HG02798 (cell line): ENCODE measurements around the gene KLF14.
"Not testable (repeated sequence)": the region's sequence is repeated elsewhere in the genome, so short reads cannot be mapped to it uniquely, and the experiment has no call there.

Experiments
- ATAC-seq: cut with Tn5 transposase; IDR thresholded peaks from one replicate; pipeline ENCODE4 v1.9.1; 2021; ENCODE audit warnings: mild to moderate bottlenecking; ENCODE audit not compliant: unreplicated experiment, poor library complexity

KLF14 gene

GRCh38 chr7:130721486-130722277 lies 12.3 kb downstream of the KLF14 start:
- ATAC-seq, result no peak

DNA sequence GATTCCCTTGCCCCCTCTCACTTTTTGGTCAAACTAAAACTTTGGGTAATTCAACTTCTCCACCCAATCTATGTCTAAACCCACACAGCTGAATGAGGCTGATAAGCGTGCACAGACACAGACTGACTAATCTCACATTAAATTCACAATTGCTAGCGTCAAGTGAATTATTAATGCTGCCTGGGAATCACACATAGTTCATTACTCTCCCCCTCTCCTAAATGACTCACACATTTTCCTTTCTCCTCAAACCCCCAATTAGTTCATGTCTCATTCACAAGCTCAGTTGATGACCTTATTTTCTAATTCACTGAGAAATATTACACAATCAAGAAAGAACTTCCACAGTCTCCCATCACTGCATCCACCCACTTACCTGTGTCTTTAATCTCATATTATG lies 14.5 kb downstream of the KLF14 start:
- no peak for ATAC-seq

- ATAC-seq, result no peak
These were observed 21.6 kb downstream of the KLF14 start for GRCh38 chr7:130712416-130712815.

GRCh38 chr7:130708766-130709165 lies 25.2 kb downstream of the KLF14 start:
- no peak for ATAC-seq

DNA sequence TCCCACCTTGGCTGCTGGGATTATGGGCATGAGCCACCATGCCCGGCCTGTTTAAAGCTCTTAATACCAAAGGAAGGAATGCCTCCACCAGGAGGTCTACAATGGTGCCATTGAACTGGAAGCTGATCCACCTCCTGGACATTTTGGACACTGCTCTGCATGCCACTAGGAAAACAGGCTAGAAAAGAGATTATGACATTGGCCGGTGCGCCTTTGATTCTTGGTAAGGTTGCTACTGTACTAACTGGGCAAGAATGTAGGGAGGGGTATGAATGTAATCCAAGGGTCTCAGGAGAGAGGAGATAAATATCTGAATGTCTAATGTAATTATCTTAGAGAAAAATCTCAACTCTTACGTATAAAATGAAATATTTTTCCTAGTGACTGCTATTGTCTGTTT lies 26.0 kb downstream of the KLF14 start:
- ATAC-seq, result no peak

DNA sequence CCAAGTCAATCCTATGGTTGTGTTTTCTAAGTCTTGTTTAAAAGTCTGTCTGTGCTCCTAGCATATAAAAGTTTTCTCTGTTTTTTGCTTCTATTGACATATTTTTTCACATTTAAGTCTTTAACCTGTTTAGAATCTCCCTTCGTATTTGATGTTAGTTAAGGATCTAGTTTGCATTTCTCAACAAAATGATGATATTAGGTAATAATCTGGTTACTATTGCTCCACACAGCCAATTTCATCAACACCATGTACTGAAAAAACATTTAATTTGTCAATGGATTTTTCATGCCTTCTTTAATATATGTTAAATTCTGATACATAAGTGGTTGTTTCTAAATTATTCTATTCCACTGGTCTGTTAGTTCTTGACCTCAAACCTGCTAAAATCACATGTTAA lies 30.2 kb downstream of the KLF14 start:
- ATAC-seq, result no peak

DNA sequence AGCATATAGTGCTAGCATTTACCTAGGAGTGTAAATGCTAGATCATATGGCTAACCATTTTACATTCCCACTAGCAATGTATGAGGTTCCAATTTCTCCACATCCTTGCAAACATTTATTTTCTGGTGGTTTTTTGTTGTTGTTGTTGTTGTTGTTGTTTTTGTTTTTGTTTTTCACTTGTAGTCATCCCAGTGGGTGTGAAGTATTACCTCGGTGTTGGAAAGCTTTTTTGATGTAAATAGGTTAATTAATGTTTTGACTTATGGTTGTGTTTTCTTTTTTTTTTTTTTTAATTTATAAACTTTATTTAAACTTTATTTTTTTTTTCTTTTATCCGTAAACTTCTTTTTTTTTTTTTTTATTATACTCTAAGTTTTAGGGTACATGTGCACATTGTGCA lies 32.4 kb downstream of the KLF14 start:
- no peak for ATAC-seq

DNA sequence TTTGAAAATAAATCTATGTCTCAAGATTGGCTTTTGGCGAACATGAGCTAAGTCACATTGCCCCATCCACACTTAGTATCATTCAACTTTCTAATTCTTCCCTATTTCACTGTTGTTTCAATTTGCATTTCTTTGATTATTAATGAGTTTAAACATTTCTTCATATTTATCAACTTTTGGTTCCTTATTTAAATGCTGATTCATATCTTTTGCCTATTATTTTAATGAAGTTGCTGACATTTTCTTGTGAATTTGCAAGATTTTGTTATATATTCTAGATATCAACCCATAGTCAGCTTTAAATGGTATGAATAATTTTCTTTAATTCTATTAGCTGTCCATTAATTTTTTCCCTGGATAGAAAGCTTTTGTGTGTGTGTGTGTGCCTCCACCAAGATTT lies 33.2 kb downstream of the KLF14 start:
- ATAC-seq, result no peak

DNA sequence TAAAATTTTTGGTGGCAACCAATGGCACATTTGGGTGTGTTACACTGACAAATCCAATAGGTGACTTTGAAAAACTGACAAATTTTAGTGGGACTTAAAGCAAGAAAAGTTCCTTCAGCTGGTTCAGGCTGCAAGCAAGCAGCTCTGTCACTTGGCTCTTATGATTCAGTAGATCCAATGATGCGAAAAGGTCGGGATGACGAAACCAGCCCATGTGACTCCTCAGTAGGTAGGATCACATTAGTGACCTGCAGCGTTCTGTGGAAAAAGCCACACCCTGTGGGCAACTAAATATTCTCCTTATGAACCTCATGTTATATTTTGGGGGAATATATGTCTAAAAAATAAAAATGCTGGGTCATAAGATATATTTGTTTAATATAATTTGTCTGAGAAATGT lies 34.3 kb downstream of the KLF14 start:
- ATAC-seq, result no peak

DNA sequence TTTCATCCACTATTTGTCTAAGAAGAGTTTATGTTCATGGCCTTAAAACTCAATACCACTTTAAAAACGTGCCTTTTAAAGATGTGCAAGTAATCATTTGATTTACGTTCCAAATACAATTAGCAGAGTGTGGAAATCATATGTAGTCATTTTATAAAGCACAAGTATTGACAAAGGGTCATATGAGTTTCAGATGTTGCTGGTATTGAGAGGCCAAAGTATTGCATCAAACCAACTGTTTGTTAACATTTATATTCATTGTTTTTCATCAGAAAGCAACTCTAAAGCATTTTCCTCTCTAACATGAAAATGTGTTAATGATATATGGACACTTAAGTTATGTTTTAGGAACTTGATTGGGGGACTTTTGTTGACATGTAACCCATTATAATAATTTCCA lies 36.2 kb downstream of the KLF14 start:
- no peak for ATAC-seq

DNA sequence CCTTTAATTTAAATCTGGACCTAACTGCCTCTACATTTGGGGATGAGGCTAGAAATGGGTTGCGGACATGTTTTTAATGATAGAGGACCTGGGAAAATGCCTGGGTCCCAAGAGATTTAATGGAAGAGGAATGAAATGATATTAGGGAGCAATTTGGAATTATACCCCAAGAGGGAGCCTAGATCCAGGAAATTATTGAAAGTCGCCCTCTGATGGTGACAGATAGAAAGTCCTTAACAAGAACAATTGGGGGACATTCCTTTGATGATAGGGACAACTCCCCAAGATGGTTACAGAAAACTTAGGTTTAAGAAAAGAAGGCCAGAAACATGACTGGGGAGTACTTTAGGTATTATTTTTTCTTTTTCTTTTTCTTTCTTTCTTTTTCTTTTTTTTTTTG lies 38.2 kb downstream of the KLF14 start:
- ATAC-seq, result no peak

GRCh38 chr7:130692396-130692795 lies 41.6 kb downstream of the KLF14 start:
- ATAC-seq, result not testable (repeated sequence)

DNA sequence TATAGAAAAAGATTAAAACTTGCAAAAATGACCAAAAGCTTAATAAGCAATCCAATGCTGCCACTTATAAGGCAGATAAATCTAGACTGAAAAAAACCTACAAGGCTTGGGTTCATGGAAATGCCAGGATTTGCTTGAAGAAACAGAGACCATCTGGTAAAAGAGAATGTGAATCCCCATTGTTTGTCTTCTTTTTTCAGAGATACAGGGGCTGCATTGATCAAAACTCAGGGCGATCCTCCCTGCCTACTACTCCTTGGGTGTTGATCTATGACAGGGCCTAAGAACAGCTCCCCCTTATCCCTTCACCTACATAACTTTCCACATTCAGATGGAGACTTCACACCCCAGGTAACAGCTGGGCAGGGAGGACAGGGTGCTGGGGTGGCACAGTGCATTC lies 44.3 kb downstream of the KLF14 start:
- ATAC-seq, result no peak

DNA sequence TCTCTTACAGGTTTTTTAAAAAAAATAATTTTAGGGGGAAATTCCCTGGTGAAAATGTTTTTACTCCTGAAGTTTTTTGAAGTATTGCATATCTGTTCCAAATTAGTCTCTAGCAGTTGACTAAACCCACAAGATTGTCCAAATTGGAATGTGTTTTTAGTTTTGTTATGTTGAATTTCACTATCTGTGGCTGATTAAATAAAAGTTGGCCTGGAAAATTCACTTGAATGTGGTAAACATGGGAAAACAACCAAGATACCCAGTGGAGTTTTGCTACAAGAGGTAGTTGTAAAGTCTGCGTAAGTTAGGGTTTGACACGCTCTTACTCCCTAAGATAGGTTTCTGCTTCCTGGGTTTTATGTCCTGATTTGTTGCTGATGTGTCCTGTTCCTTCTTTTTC lies 51.0 kb downstream of the KLF14 start:
- ATAC-seq, result no peak
